ENCODE data around the gene GALNT9.

GRCh38 chr12:132266802-132267201 lies 62.6 kb downstream of the GALNT9 start:
- TF ChIP-seq EZH2phosphoT487 (IDR thresholded peaks at IDR 0.05; ENCODE audit: insufficient read depth, low read depth) (no peak), EZH2 (IDR thresholded peaks at IDR 0.05; ENCODE audit: insufficient read depth, poor library complexity, severe bottlenecking) (no peak)
